K562 (cell line): ENCODE data around the gene DCAF10. TPM values are rescaled to one million over a fixed set of nuclear protein-coding genes. Genes with fewer than 3 reads are reported as not detected.

Experiments used
- EHMT2 ChIP-seq: fragments of 450-650 bp; IDR thresholded peaks from 2 replicates; pipeline ENCODE4 v1.6.1; 2018; ENCODE audit warnings: antibody characterized with exemption
- HNRNPUL1 ChIP-seq: fragments of 200-400 bp; formaldehyde crosslinking; IDR thresholded peaks from 2 replicates; pipeline ENCODE4 v1.6.1; 2017; ENCODE audit warnings: low read length
- MEF2D ChIP-seq: conservative IDR thresholded peaks from 2 replicates; pipeline ENCODE4 v1.6.1; 2016; ENCODE audit warnings: low read depth, missing genetic modification characterization, missing compliant biosample characterization
- POLR2AphosphoS5 ChIP-seq: IDR thresholded peaks from 2 replicates; pipeline ENCODE4 v1.6.1; 2011; ENCODE audit warnings: mild to moderate bottlenecking, low read depth, low read length, moderate library complexity; ENCODE audit not compliant: control insufficient read depth, insufficient read depth
- TCF7L2 ChIP-seq: fragments of 150-350 bp; IDR thresholded peaks from 2 replicates; pipeline ENCODE4 v1.6.1; 2016; ENCODE audit warnings: low read depth, mild to moderate bottlenecking, low read length, moderate library complexity
- ZBTB1 ChIP-seq: sonication (generic); formaldehyde crosslinking; IDR thresholded peaks from 2 replicates; pipeline ENCODE4 v1.8.1; 2023; ENCODE audit warnings: missing genetic modification reagents, low read depth, mild to moderate bottlenecking, borderline replicate concordance
- ZNF589 ChIP-seq: fragments of 200-800 bp; sonication (Bioruptor generic); IDR thresholded peaks from 2 replicates; pipeline ENCODE4 v1.6.1; 2016; ENCODE audit warnings: low read depth, missing genetic modification characterization, missing compliant biosample characterization
- ZNF639 ChIP-seq, 2 experiments: fragments of 200-800 bp in 1 of 2; sonication (Bioruptor generic) in 1 of 2; sonication (generic) in 1 of 2; formaldehyde crosslinking in 1 of 2; IDR thresholded peaks in 1 of 2; conservative IDR thresholded peaks in 1 of 2; 2 replicates each; pipeline versions ENCODE4 v1.5.0 to v1.6.1; 2016 to 2020; ENCODE audit warnings: missing compliant biosample characterization in 1 of 2, missing genetic modification characterization in 1 of 2, missing genetic modification reagents in 1 of 2
- polyA plus RNA-seq, 8 experiments: library from polyadenylated mRNA; depleted of rRNA in 4 of 8; stranded (reverse) in 5 of 8; unstranded in 3 of 8; fragments of >200 nt; fragmentation: Nextera tagmentation in 2 of 8; fragmentation: Illumina TruSeq in 1 of 8; extraction: Ambion mirVana in 2 of 8; extraction: Trizol in 1 of 8; gene quantifications; 2 replicates each; pipeline versions ENCODE4 v1.2.1 to v1.2.3, GENCODE V29; 2011 to 2014; ENCODE audit warnings: inconsistent platforms in 1 of 8, missing spikeins in 1 of 8
- total RNA-seq, 7 experiments: library from RNA; depleted of rRNA in 6 of 7; stranded (reverse); fragments of >200 nt in 6 of 7; fragmentation: Illumina TruSeq in 2 of 7; extraction: Trizol in 2 of 7; gene quantifications; 2 replicates each; pipeline versions ENCODE4 v1.2.1 to v1.2.3, GENCODE V29; 2011 to 2021; ENCODE audit warnings: low replicate concordance in 1 of 7
- TF ChIP-seq, protein P1 (sequence below): sonication (generic); formaldehyde crosslinking; IDR thresholded peaks from 2 replicates; pipeline ENCODE4 v1.8.0; 2023; ENCODE audit warnings: missing genetic modification reagents, mild to moderate bottlenecking, borderline replicate concordance
- TF ChIP-seq, protein P2 (sequence below): IDR thresholded peaks from 3 replicates; pipeline ENCODE4 v1.6.1; 2011; ENCODE audit warnings: borderline replicate concordance, mild to moderate bottlenecking; ENCODE audit not compliant: insufficient read length, insufficient read depth
- TF ChIP-seq, protein P3 (sequence below): fragments of 250-450 bp; sonication (Bioruptor Pico); IDR thresholded peaks from 2 replicates; pipeline ENCODE4 v1.5.1; 2021; ENCODE audit warnings: mild to moderate bottlenecking
- TF ChIP-seq, protein P4 (sequence below): sonication (generic); formaldehyde crosslinking; IDR thresholded peaks from 2 replicates; pipeline ENCODE4 v1.9.0; 2022; ENCODE audit warnings: mild to moderate bottlenecking, missing genetic modification reagents

DCAF10 gene
- total and polyA plus RNA-seq, 9 of the 15 experiments (the other 6 are each of a cell fraction or from before 2014, with no cell fraction given), result 6.8 to 40.1 (median 16.9) TPM

- TF ChIP-seq, protein P1, sequence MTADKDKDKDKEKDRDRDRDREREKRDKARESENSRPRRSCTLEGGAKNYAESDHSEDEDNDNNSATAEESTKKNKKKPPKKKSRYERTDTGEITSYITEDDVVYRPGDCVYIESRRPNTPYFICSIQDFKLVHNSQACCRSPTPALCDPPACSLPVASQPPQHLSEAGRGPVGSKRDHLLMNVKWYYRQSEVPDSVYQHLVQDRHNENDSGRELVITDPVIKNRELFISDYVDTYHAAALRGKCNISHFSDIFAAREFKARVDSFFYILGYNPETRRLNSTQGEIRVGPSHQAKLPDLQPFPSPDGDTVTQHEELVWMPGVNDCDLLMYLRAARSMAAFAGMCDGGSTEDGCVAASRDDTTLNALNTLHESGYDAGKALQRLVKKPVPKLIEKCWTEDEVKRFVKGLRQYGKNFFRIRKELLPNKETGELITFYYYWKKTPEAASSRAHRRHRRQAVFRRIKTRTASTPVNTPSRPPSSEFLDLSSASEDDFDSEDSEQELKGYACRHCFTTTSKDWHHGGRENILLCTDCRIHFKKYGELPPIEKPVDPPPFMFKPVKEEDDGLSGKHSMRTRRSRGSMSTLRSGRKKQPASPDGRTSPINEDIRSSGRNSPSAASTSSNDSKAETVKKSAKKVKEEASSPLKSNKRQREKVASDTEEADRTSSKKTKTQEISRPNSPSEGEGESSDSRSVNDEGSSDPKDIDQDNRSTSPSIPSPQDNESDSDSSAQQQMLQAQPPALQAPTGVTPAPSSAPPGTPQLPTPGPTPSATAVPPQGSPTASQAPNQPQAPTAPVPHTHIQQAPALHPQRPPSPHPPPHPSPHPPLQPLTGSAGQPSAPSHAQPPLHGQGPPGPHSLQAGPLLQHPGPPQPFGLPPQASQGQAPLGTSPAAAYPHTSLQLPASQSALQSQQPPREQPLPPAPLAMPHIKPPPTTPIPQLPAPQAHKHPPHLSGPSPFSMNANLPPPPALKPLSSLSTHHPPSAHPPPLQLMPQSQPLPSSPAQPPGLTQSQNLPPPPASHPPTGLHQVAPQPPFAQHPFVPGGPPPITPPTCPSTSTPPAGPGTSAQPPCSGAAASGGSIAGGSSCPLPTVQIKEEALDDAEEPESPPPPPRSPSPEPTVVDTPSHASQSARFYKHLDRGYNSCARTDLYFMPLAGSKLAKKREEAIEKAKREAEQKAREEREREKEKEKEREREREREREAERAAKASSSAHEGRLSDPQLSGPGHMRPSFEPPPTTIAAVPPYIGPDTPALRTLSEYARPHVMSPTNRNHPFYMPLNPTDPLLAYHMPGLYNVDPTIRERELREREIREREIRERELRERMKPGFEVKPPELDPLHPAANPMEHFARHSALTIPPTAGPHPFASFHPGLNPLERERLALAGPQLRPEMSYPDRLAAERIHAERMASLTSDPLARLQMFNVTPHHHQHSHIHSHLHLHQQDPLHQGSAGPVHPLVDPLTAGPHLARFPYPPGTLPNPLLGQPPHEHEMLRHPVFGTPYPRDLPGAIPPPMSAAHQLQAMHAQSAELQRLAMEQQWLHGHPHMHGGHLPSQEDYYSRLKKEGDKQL (CRISPR knock-in tag), result no peak
- TF ChIP-seq, protein P2, sequence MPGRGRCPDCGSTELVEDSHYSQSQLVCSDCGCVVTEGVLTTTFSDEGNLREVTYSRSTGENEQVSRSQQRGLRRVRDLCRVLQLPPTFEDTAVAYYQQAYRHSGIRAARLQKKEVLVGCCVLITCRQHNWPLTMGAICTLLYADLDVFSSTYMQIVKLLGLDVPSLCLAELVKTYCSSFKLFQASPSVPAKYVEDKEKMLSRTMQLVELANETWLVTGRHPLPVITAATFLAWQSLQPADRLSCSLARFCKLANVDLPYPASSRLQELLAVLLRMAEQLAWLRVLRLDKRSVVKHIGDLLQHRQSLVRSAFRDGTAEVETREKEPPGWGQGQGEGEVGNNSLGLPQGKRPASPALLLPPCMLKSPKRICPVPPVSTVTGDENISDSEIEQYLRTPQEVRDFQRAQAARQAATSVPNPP, result no peak
- TF ChIP-seq HNRNPUL1 (no peak), ZNF639 (CRISPR knock-in tag; conservative IDR thresholded peaks at IDR 0.05 in 1 of 2, IDR thresholded peaks at IDR 0.05 in 1 of 2) (no peak), EHMT2 (0 out of 2 replicates have a peak, but pooled peaks have one; percentile 40), ZNF589 (CRISPR knock-in tag) (no peak), MEF2D (tag) (no peak), ZBTB1 (CRISPR knock-in tag) (no peak), TCF7L2 (no peak), POLR2AphosphoS5 (peak; percentile 51; the same call in 1 of the 2 replicates)
- TF ChIP-seq, protein P3, sequence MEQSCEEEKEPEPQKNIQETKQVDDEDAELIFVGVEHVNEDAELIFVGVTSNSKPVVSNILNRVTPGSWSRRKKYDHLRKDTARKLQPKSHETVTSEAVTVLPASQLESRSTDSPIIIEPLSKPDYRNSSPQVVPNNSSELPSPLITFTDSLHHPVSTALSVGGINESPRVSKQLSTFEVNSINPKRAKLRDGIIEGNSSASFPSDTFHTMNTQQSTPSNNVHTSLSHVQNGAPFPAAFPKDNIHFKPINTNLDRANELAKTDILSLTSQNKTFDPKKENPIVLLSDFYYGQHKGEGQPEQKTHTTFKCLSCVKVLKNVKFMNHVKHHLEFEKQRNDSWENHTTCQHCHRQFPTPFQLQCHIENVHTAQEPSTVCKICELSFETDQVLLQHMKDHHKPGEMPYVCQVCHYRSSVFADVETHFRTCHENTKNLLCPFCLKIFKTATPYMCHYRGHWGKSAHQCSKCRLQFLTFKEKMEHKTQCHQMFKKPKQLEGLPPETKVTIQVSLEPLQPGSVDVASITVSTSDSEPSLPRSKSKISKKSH, result no peak
- TF ChIP-seq, protein P4, sequence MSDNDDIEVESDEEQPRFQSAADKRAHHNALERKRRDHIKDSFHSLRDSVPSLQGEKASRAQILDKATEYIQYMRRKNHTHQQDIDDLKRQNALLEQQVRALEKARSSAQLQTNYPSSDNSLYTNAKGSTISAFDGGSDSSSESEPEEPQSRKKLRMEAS (CRISPR knock-in tag), result no peak
Observed at GRCh38 chr9:37753489-37754190, 47.0 kb upstream of the DCAF10 start, which contains the start of gene TRMT10B (continued).
